ENCODE measurements around the gene MAPK12. TPM values are rescaled to one million over a fixed set of nuclear protein-coding genes. Genes with fewer than 3 reads are reported as not detected.

The MAPK12 gene
- total and polyA plus RNA-seq, 9 of the 15 experiments (the other 6 are each of a cell fraction or from before 2014, with no cell fraction given): 0.79 to 71.5 (median 32.8) TPM

GRCh38 chr22:50245214-50246072 is 16.0 kb downstream of the MAPK12 start (continued):
- TF ChIP-seq, protein P1, sequence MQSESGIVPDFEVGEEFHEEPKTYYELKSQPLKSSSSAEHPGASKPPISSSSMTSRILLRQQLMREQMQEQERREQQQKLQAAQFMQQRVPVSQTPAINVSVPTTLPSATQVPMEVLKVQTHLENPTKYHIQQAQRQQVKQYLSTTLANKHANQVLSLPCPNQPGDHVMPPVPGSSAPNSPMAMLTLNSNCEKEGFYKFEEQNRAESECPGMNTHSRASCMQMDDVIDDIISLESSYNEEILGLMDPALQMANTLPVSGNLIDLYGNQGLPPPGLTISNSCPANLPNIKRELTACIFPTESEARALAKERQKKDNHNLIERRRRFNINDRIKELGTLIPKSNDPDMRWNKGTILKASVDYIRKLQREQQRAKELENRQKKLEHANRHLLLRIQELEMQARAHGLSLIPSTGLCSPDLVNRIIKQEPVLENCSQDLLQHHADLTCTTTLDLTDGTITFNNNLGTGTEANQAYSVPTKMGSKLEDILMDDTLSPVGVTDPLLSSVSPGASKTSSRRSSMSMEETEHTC (IDR thresholded peaks at IDR 0.05): no peak
- TF ChIP-seq HDAC8 (tag; IDR thresholded peaks at IDR 0.05): no peak
- no peak for TF ChIP-seq KLF1 (tag; IDR thresholded peaks at IDR 0.05)
- no peak for TF ChIP-seq SOX6 (IDR thresholded peaks at IDR 0.05)
- no peak for TF ChIP-seq MTA2 (IDR thresholded peaks at IDR 0.05; ENCODE audit: low read depth)
- no peak for TF ChIP-seq CEBPG (CRISPR knock-in tag; IDR thresholded peaks at IDR 0.05)
- no peak for TF ChIP-seq CEBPG (tag; conservative IDR thresholded peaks at IDR 0.05 in 1 of 2, IDR thresholded peaks at IDR 0.05 in 1 of 2)
- no peak for TF ChIP-seq IFI16 (CRISPR knock-in tag; IDR thresholded peaks at IDR 0.05)
- TF ChIP-seq EP400 (IDR thresholded peaks at IDR 0.05): peak; percentile 19; the same call in 1 of the 2 replicates
- TF ChIP-seq ZKSCAN3 (CRISPR knock-in tag; IDR thresholded peaks at IDR 0.05): no peak
- no peak for TF ChIP-seq CBX1 (IDR thresholded peaks at IDR 0.05; ENCODE audit: low read depth)
- no peak for TF ChIP-seq ARID2 (IDR thresholded peaks at IDR 0.05)
- TF ChIP-seq, protein P2, sequence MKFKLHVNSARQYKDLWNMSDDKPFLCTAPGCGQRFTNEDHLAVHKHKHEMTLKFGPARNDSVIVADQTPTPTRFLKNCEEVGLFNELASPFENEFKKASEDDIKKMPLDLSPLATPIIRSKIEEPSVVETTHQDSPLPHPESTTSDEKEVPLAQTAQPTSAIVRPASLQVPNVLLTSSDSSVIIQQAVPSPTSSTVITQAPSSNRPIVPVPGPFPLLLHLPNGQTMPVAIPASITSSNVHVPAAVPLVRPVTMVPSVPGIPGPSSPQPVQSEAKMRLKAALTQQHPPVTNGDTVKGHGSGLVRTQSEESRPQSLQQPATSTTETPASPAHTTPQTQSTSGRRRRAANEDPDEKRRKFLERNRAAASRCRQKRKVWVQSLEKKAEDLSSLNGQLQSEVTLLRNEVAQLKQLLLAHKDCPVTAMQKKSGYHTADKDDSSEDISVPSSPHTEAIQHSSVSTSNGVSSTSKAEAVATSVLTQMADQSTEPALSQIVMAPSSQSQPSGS (CRISPR knock-in tag; IDR thresholded peaks at IDR 0.05): no peak
- no peak for TF ChIP-seq NCOA4 (IDR thresholded peaks at IDR 0.05; ENCODE audit: partially characterized antibody)
- peak; percentile 9 for TF ChIP-seq CCNT2 (IDR thresholded peaks at IDR 0.05; ENCODE audit: borderline replicate concordance, extremely low read depth, insufficient read length, low read depth, low read length)
- TF ChIP-seq GABPA (tag; conservative IDR thresholded peaks at IDR 0.05; ENCODE audit: low read depth): peak; percentile 6
- no peak for TF ChIP-seq HINFP (tag; conservative IDR thresholded peaks at IDR 0.05; ENCODE audit: low read depth)
- no peak for TF ChIP-seq AFF4 (CRISPR knock-in tag; IDR thresholded peaks at IDR 0.05)
